NOMO-1 treated with DMSO at 0.1 percent for 48 hours (cell line): Measurements from ENCODE around the gene TRIM17.

Experiments used
- DNase-seq: peaks from one replicate; lab custom pipeline; 2025; ENCODE audit not compliant: unreplicated experiment; lab: John Stamatoyannopoulos, UW

TRIM17 gene

GRCh38 chr1:228417483-228418203 lies 982 bp upstream of the TRIM17 start:
- DNase-seq: no peak

- DNase-seq: no peak
Measured at GRCh38 chr1:228417061-228417460, 400 bp upstream of the TRIM17 start.

GRCh38 chr1:228415853-228416216 lies 826 bp downstream of the TRIM17 start:
- no peak for DNase-seq

- no peak for DNase-seq
Measured at GRCh38 chr1:228415221-228415620, 1.4 kb downstream of the TRIM17 start.

GRCh38 chr1:228414511-228415211 lies 2.0 kb downstream of the TRIM17 start:
- DNase-seq: no peak

GRCh38 chr1:228413241-228414010 lies 3.2 kb downstream of the TRIM17 start:
- DNase-seq: no peak

GRCh38 chr1:228411548-228412430 lies 4.9 kb downstream of the TRIM17 start:
- DNase-seq: no peak

- DNase-seq: no peak
Measured at GRCh38 chr1:228411121-228411520, 5.5 kb downstream of the TRIM17 start.

GRCh38 chr1:228410671-228411070 lies 6.0 kb downstream of the TRIM17 start:
- DNase-seq: no peak

GRCh38 chr1:228410015-228410414 lies 6.6 kb downstream of the TRIM17 start:
- no peak for DNase-seq

GRCh38 chr1:228408869-228409805 lies 7.5 kb downstream of the TRIM17 start:
- DNase-seq: no peak

- no peak for DNase-seq
Measured at GRCh38 chr1:228408041-228408868, 8.4 kb downstream of the TRIM17 start.

GRCh38 chr1:228407106-228408040 lies 9.3 kb downstream of the TRIM17 start:
- DNase-seq: no peak

- DNase-seq: no peak
Measured at GRCh38 chr1:228405979-228406228, 10.8 kb downstream of the TRIM17 start.

- DNase-seq: no peak
Measured at GRCh38 chr1:228405200-228405978, 11.3 kb downstream of the TRIM17 start.

GRCh38 chr1:228404107-228404720 lies 12.4 kb downstream of the TRIM17 start:
- DNase-seq: no peak

GRCh38 chr1:228403231-228403631 lies 13.4 kb downstream of the TRIM17 start:
- DNase-seq: no peak
